Astrocyte of the spinal cord (primary cell): ENCODE data around the gene CDS2.

Experiments
- DNase-seq: peaks from one replicate; pipeline ENCODE4 v3.0.0; 2011; ENCODE audit warnings: low read depth, low spot score
- H3K4me3 ChIP-seq: 2 replicates; pipeline ENCODE4 v1.5.1; 2011; ENCODE audit warnings: low read depth, mild to moderate bottlenecking, low read length, moderate library complexity
- in situ Hi-C: cut with HindIII; loops from 2 replicates; pipeline ENCODE4 v1.10.0; 2017; ENCODE audit warnings: low sequenced_read_pairs
- TF ChIP-seq, protein P1 (sequence below): IDR thresholded peaks from 2 replicates; pipeline ENCODE4 v1.5.1; 2012; ENCODE audit warnings: low read depth, mild to moderate bottlenecking, low read length, inconsistent platforms

Gene CDS2

GRCh38 chr20:5197847-5198650 lies 71.2 kb downstream of the CDS2 start:
- TF ChIP-seq, protein P1, sequence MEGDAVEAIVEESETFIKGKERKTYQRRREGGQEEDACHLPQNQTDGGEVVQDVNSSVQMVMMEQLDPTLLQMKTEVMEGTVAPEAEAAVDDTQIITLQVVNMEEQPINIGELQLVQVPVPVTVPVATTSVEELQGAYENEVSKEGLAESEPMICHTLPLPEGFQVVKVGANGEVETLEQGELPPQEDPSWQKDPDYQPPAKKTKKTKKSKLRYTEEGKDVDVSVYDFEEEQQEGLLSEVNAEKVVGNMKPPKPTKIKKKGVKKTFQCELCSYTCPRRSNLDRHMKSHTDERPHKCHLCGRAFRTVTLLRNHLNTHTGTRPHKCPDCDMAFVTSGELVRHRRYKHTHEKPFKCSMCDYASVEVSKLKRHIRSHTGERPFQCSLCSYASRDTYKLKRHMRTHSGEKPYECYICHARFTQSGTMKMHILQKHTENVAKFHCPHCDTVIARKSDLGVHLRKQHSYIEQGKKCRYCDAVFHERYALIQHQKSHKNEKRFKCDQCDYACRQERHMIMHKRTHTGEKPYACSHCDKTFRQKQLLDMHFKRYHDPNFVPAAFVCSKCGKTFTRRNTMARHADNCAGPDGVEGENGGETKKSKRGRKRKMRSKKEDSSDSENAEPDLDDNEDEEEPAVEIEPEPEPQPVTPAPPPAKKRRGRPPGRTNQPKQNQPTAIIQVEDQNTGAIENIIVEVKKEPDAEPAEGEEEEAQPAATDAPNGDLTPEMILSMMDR = no peak
- no peak overlapping the region for H3K4me3 ChIP-seq
- in situ Hi-C loops = no loop called here
- no peak for DNase-seq

GRCh38 chr20:5198651-5198924 lies 71.8 kb downstream of the CDS2 start:
- in situ Hi-C loops = no loop called here
- TF ChIP-seq, protein P1 = no peak
- no peak for DNase-seq
- H3K4me3 ChIP-seq = no peak overlapping the region

GRCh38 chr20:5203380-5203779 lies 76.6 kb downstream of the CDS2 start:
- TF ChIP-seq, protein P1 = no peak
- in situ Hi-C loops = no loop called here

DNA sequence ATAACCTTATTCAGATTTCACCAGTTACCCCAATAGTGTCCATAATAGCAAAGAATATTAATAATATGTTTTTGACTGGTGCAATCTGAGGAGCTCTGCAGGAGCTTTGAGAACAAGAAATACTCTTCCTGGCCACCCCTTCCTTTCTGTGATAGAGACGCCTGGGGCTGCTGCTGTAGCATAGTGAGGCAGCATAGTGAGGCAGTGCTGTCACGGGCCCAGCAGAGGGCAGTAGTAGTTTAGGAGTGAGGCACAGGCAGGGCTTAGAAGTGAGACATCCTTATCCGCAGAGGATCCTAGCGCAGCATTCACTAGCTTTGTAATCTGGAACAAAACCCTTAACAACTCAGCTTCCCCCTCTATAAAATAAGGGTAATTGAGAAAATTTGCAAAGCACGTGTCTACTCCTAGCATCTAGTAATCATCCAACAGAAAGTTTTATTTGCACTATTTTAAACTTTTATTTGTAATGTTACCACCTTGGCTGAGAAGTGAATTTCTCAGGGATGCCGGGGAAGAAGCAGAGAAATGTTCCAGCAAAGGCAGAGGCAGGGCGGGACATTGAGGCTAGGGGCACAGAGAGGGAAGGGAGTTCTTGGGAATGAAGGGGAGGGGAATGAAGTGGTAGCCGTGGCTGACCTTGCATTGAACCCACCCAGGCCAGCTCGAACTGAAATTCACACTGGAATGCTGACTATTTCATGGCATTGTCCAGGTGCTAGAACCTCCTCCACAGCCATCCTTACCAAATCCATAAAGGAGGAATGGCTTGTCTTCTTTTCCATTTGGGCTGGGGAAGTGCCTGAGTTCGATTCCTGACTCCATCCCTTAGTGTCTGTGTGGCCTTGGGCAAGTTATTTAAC lies 78.8 kb downstream of the CDS2 start:
- in situ Hi-C loops = no loop called here
- no peak overlapping the region for H3K4me3 ChIP-seq
- TF ChIP-seq, protein P1 = peak; percentile 99
- DNase-seq = peak; percentile 77

More at GRCh38 chr20:5203380-5203779, 76.6 kb downstream of the CDS2 start:
- DNase-seq = no peak
- H3K4me3 ChIP-seq = no peak overlapping the region

DNA sequence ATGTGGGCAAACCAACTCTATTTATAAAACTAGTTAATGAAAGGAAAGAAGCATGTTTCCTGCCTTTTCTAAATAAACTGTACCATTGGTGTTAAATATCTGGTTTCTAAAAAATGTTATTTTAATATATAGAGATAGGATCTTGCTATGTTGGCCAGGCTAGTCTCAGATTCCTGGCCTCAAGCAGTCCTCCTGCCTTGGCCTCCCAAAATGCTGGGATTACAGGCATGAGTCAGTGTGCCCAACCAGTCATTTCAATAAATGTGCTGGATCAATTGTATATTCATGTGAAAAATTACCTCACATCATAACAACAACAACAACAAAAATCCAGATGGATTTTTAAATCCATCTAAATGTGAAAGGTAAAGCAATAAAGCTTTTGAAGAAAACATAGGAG lies 80.3 kb downstream of the CDS2 start:
- TF ChIP-seq, protein P1 = no peak
- no peak for DNase-seq
- no peak overlapping the region for H3K4me3 ChIP-seq
- in situ Hi-C loops = no loop called here

- TF ChIP-seq, protein P1 = no peak
- in situ Hi-C loops = no loop called here
- DNase-seq = no peak
- H3K4me3 ChIP-seq = no peak overlapping the region
Measured at GRCh38 chr20:5211803-5212714, 85.3 kb downstream of the CDS2 start.
